HG02970 (cell line): ENCODE data around the gene RPL5.
A peak's percentile ranks its signal among the peaks of the same experiment; 100 is the strongest.

Experiments
- ATAC-seq: cut with Tn5 transposase; IDR thresholded peaks from one replicate; pipeline ENCODE4 v1.9.1; 2021; ENCODE audit warnings: mild to moderate bottlenecking, moderate library complexity, moderate number of reproducible peaks; ENCODE audit not compliant: unreplicated experiment, low FRiP score

The RPL5 gene

DNA sequence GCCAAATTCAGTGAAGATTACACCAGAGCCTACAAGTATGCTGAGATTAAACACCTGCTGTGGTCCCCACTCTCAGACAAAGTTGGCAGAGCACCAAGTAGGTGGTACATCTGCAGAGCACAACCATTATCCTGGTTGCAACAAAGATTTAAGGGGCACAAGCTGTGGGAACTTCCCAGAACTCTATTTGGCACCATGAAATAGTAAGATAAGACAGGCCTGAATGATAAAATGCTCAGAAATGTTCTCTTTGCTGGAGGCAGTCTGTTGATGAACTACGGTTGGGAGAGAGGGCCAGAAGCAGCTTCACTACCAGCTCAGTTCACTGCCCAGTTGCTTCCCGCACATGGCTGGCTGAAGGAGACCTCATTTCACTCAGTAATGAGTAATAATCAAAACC lies 19.9 kb downstream of the RPL5 start:
- no peak for ATAC-seq

DNA sequence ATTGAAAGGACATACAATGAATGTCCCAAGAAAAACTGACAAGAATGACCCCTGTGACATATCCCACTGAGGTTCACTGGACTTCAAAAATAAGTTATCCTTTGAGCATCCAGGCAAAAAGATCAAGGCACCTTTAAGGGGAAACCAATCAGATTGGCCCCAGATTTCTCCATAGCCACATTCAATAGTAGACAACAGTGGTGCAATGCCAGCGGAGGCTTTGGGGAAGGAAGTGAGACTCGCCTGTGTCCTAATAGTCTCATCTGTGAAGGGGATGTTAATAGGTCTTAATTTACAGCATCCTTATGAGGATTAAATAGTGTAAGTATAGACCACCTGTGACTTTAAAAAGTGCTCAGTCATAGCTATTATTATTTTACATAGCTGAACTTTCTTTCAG lies 21.5 kb downstream of the RPL5 start:
- ATAC-seq, result no peak

DNA sequence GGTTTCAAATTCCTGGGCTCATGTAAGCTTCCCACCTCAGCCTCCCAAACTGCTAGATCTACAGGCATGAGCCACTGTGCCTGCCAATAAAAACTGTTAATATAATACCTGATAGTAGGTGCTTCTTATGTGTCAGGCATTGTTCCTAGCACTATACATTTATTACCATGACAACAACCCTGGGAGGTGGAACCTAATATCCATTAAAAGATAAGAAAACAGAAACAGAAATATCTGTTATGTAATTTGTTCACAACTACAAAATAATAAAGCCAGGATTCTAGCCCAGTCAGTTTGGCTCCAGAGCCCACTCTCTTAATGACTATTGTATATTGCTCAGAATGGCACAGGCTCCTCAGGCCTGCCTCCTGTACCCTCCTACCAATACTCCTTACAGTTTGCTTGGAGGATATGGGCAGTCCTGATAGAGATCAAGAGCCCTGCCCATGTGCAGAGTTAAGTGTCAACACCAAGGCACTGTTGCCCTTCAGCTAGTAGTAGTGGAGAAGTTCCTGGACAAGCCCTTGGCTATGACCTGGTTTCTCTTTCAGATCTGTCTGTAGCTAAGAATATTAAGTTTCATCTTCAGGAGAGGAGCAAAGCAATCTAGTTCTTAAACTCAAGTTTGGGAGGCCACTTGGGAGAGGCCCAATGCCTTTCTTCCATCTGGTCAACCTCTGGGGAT lies 22.4 kb downstream of the RPL5 start:
- ATAC-seq, result no peak

DNA sequence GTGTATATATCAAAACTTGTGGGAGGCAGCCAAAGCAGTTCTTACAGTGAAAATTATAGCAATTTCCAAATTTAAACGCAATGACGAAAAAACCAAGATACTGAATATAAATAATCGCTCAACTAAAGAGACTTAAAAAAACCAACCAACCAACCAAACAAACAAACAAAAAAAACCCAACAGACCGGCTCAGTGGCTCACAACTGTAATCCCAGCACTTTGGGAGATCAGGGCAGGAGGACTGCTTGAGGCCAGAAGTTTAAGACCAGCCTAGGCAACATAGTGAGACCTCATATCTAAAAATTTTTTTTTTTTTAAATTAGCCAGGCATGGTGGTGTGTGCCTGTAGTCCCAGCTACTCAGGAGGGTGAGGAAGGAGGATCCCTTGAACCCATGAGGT lies 23.4 kb downstream of the RPL5 start:
- ATAC-seq, result no peak

DNA sequence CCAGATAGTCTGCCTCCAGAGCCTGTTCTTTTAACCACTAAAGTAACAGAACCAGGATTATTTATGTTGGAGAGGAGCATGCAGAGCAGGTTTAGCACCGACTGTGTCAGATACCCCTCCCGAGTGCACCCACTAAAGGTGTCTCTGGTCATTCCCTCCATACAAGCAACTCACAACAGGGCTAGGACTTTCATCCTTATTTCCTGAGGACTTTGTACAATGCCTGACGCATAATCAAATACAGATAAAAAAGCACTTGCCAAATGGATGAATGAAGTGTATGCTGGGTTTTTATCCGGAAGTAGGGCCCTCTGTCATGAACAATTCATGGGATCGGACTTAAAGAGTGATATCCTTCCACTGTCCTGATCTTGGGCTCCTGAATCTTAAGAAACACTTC lies 26.0 kb downstream of the RPL5 start:
- ATAC-seq, result no peak

DNA sequence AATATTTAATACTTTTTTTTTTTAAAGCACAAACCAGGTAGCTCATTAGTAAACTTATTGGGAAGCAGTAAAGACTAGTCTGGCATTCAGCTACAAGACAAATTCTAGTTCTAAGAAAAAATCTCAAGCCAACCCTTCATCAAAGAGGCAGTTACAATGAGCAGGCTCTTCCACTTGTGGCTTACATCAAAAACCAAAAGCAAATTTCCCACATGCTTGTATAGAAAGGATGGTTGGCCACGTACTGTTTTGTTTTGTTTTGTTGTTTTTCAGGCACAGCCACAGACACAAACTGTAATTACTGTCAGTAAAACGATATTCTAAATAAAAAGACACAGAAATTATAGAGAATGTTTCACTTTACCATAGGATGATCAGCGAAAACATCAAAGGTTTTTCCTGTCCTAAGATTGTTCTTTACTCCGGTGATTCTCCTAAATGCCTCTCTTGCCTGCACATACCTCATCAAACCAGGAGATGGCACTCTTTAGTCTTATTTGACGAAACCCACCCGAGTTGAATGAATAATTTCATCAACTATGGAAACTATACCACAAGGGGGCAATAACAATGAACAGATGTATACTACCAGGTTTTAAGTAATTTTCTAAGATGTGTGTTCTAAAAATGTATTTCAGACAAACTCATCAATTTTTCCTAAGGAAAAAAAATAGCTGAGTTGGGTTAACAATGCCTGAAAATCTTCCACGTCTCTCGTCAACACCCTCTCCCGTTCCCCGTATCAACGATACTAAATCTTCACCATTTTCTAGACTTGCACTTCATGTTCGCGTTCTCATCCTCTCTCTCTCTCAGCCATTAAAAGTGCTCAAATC lies 26.9 kb downstream of the RPL5 start:
- ATAC-seq, result peak; percentile 73

DNA sequence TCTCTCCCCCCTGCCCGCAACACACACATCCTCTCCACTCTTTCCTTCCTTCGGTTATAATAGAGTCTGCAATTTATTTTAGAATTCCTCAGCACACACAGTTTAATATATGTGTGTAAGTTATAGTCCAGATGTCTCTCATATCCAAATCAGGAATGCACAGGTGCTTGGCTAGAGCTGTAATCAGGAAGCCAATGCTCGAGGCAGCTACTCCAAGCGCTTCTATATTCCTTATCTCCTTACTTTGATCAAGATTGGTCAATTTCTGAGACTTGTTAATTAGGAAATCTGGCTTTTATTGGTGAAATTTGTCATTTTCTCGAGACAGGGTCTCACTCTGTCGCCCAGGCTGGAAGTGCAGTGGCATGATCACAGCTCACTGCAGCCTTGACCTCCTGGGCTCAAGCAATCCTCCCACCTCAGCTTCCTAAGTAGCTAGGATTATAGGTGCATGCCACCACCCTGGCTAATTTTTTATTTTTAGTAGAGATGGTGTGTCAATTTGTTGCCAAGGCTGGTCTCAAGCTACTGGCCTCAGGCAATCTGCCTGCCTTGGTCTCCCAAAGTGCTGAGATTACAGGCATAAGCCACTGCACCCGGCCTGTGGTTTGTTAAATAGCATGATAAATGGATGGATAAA lies 27.7 kb downstream of the RPL5 start:
- ATAC-seq, result no peak

DNA sequence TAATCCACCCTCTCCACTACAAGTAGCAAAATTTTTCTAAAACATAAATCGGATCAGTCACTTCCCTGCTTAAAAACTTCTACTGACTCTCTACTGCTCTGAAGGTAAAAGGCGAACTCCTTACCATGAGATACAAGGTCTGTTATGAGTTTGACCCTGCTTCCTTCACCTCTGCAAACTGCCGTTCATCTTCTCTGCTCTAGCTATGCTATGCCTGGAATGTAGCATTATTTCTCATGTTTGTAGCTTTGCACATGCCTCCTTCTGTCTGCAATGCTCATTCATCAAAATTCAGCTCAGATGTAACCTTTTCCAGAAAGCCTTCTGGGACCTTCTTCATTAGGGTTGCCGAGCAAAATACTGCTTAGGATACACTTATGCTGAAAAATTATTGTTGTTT lies 30.8 kb downstream of the RPL5 start:
- ATAC-seq, result no peak

DNA sequence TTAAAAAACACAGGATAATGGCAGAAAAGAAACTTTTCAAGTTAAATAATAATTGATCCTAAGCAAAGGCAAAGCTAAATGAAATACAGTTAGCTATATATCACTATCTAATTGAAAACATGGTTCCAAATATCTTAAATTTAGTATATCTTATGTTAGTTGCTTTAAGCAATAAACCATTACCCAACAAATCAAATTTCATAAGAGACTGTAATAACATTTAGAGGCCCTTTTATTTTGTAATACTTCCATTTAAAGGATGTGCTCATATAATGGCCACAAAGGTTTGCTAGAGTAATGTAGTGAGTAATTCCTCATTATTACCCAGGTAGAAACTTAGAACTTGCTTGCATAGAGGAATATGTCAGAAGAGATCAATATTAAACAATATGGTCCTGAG lies 32.3 kb downstream of the RPL5 start:
- no peak for ATAC-seq

DNA sequence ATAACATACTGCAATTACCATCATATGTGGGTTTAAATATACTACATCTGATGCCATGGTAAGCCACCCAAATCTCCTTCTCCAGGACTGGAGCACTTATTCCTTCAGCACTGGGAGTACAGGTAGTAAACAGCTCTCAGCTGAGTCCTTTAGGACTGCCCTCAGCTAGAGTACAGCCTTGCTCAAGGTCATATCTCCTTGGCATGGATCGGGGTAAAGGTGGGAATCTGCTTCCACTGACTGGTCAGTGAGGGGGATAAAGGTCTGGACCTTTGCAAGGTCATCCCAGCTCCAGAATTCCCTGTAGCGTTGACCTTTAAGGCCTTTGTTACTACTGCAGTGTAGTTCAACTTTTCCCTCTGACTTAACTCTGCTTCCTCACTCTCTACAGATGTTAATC lies 38.8 kb downstream of the RPL5 start:
- no peak for ATAC-seq

DNA sequence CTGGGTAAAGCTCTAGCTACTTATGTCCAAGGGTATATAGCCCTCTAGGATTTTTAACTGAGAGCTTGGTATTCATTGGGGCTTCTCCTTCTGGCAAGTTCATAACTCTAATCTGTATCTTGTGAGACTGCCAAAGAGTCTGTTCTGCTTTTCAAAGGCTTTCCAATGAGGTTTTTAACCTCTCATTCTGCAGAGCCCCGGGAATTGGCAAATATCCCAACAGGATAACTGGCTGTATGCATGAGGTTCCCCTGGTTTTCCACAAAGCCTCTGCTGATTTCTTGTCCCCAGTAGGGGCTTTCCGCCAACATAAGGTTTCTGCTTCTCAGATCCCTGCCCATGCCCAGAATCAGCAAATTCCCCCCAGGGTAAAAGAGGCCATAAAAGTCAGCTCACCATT lies 40.9 kb downstream of the RPL5 start:
- ATAC-seq, result no peak

DNA sequence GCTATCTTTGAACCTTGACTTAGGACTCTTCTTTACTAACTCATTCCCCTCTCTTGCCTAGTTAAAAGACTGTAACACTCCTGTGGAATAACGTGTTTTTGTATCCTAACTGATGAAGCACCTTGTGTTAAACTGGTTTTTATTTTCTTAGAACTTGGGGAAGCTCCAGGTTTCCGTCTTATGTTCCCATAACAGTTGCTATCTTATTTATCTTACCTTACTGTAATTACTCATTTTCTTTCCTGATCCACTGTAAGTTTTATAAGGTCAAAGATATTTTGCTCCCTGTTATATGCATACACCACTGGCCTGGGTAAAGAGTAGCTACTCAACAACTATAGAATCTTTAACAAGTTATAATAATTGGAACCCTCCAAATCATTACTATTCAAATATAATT lies 43.1 kb downstream of the RPL5 start:
- ATAC-seq, result no peak

DNA sequence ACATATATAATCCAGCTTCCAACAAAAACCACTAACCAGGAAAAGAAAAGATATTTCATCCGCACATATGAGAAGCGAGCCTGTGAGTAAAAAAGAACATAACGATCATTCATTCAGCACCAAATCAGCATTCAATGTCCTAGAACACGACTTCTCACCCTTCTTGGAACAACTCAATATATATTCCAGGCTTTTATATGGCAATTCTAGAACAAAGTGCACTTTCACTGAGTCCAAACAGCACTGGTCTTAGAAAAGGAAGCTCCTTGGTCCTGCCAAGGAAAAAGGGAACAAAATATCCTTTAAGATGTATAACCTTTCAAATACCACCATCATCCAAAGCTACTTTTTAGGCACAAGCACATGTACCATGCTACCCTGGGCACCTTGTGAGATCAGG lies 44.5 kb downstream of the RPL5 start:
- no peak for ATAC-seq

DNA sequence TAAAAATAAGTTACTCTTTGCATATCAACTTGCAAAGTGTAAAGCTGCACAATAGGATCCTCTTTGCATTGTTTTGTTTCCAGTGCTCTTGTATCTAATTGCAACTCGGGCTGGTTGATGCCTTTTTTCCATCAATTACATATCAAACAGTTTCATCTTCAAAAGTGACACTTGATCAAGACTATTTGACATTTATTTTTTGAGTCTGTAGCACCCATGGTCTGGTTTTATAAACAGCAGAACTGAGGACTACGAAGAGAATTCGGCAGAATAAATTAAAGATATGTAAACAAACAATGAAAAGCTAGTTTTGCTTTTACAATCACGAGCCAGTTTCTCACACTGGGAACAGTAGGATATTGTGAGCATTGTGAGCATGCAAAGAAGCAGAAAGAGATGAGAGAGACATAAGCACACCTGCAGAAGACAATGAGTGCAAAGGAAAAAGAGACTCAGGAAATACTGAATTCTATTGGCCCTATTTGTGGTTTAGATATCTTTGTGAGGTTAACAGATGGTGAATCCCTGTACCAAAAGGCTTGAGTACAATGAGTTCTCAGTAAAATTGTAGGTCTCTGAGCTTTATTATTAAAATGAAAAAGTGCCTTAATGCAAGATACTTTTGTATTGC lies 45.4 kb downstream of the RPL5 start:
- ATAC-seq, result no peak

DNA sequence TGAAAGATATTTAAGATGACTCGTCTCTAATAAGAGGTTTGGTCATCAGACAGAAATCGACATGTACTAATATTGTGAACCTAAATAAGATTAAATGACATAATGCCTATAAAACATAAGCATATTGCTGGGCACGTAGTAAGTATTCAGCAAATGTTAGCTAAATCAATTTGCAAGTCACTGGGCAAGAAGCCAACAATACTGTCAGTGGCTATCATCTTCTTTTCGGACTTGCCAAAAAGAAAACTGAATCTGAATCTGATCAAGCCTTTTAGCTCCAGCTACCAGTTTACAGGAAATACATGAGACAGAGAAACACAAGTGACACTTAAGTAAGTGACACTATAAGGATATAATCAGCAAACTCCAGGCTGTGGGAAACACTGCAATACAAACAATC lies 46.0 kb downstream of the RPL5 start:
- no peak for ATAC-seq

DNA sequence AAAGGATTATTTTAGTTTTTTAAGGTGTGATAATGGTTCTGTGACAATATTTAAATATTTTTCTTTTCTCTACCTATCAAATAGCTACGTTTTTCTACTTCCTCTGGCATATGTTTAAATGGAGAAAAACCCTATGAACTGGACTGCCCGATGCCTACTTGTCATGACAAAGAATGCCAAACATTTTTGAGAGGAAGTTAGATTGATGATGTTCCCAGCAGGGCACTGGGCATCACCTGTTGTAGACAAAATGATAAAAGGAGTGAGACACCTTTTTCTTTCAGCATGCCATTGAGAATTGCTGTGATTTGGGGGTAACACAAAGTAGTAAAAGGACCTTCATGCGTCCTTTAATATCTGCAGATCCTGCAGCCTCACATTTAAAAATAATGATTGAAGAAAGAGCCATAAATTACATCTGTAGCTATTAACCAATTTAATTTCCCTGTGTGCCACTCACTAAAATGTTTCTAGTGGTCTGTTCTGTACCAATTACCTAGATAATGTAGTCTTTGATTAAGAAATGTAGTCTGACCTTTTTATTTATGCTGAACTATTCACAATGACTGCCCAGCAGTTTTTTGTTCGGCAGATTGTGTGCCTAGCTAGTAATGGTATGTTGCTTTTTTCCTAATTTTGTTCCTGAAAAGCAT lies 47.6 kb downstream of the RPL5 start:
- ATAC-seq, result no peak

DNA sequence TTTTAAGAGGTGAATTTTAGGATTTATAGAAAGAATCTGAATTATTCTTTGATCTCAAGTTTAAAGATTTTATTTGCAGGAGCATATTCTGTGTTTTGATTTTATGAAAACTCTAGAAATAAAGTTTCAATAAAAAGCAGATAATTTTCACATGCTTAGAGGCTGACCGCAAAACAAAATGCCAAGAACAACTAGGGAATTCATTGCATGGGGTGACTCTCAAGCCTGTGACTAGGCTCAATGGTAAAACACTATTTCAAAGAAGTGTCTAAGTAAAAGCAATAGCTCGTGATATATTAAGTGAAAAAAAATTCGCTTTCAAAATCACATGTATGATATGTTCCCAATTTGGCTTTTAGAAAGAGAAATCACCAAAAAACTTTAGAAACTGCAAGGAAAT lies 49.6 kb downstream of the RPL5 start:
- no peak for ATAC-seq

DNA sequence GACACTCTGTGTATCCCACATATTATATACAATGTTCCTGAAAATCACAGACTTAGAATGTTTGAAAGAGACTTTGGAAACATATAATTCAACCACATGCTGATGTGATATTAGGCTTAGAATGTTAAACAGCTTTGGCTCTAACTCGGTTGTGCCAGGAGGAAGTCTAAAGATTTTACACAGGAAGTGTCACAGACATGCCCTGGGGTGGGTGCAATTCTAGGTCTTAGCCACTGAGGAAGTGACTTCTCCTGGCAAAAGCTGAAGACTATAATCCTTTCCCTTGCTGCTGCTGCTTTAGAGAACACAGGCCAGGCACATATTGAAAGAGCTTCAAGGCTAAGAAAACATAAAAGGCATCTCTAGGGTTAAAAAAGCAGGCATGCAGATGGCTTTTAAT lies 51.0 kb downstream of the RPL5 start:
- no peak for ATAC-seq

DNA sequence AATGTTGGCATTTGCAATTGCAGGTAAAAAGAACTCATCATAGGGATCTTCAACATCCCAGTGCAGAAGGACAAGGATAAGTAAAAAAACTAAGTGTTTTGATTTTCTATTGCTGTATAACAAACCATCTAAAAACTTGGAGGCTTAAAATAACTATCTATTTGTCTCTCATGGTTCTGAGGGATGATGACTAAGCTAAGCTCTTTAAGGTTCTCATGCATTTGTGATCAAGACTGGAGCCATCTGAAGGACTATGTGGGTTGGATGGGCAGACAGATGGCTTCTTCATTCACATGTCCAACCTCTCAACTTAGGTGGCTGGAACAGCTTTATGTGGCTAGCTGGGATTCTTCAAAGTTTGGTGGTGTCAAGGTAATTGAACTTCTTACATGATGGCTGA lies 51.5 kb downstream of the RPL5 start:
- ATAC-seq, result no peak

DNA sequence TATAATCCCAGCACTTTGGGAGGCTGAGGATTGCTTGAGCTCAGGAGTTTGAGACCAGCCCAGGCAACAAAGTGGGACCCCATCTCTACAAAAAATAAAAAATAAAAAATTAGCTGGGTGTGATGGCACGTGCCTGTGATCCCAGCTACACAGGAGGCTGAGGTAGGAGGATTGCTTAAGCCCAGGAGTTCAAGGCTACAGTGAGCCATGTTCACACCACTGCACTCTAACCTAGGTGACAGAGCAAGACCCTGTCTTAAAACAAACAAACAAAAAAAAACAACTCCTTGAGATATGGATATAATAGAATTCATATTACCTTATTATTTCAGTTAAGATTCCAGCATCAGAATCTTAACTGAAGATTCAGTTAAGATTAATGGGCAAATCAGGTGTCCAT lies 52.4 kb downstream of the RPL5 start:
- no peak for ATAC-seq

DNA sequence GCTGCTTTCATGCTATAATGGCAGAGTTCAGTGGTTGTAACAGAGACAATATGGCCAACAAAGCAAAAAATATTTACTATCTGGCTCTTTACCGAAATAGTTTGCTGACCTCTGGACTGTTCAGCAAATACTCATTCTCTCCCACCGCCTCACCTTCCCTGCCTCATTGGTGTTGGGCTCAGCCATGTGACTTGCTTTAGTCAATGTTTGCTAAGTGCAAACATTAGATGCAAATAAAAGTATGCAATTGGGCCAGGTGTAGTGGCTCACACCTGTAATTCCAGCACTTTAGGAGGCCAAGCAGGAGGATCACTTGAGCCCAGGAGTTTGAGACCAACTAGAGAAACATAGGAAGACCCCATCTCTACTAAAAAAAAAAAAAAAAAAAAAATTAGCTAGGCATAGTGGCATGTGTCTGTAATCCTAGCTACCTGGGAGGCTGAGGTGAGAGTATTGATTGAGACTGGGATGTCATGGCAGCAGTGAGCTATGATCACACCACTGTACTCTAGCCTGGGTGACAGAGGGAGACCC lies 55.1 kb downstream of the RPL5 start:
- ATAC-seq, result no peak
